Measurements from ENCODE around the gene CD180.
"Not testable (repeated sequence)": the region's sequence is repeated elsewhere in the genome, so short reads cannot be mapped to it uniquely, and the experiment has no call there.

The CD180 gene

GRCh38 chr5:67188274-67189078 lies 8.1 kb downstream of the CD180 start:
- no peak for DNase-seq (ENCODE audit: low read depth)

DNA sequence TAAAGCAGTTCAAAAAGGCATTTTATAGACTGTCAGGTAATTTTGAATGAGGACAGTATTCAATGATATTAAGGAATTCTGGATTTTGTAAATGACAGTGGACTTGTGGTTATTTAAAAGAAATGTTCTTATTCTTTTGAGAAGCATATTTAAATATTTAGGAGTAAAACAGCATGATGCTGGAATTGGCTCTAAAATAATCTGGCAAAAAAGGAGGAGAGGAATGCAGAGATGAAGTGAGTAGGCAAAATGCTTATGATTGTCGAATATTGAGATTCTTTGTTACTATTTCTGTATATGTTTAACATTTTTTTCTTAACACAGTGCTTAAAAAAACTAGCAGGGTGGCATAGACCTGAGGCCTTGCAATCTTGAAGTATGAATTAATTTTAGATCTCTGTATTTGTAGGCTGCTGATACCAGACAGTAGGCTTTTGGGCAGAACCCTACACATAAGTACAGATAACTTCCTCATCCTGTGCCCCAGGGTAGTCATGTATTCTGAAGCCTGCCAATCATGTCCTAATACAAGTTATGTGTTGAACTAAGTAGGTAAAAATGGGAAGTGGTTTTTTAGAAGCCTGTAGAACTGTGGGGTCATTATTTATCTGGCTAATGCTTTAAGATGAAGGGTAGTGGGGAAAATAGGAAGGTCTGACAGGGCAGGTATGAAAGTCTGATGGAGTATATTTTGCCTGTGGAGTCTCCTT lies 9.4 kb downstream of the CD180 start:
- DNase-seq (ENCODE audit: low read depth) = no peak

DNA sequence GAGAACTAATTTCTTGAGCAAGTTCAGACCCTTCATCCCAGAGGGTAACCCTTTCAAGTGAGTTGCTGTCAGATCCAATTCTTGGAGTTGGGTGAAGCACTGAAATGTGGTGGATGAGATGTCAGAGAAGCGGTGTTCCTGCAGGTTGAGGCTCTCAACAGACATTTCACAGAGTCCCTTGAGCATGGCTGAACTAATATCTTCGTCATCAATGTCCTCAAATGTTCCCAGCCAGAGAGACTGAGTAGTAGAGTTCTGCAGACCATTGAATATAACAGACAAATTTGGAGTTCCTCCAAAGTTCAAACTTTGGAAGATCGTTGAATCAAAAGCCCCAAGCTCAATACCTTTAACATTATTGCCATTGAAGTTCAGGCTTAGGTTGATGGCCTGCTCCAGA lies 12.7 kb downstream of the CD180 start:
- DNase-seq (ENCODE audit: low read depth) = no peak

GRCh38 chr5:67182301-67182790 lies 14.3 kb downstream of the CD180 start:
- no peak for DNase-seq (ENCODE audit: low read depth)

GRCh38 chr5:67181648-67182221 lies 14.9 kb downstream of the CD180 start:
- DNase-seq (ENCODE audit: low read depth) = no peak

- DNase-seq (ENCODE audit: low read depth) = no peak
These were observed 16.8 kb downstream of the CD180 start for GRCh38 chr5:67179697-67180361.

DNA sequence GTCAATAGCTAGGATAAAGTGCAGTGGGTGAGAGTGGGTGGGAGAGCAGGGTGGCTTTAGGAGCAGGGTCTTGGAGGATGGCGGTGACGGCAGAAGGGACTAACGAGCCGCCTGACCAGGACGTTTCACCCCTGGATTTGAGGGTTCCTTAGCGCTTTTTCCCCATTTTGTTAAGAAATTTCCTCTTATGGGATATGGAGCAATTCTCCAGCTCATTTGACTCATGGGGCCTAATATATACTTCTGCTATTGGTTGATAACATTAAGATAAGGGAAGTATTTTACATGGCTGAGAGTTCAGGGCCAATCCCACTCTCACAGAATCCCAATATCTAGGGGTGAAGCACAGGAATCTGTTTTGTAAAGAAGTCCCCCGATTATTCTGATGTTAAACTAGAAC lies 17.6 kb downstream of the CD180 start:
- DNase-seq (ENCODE audit: low read depth) = no peak

DNA sequence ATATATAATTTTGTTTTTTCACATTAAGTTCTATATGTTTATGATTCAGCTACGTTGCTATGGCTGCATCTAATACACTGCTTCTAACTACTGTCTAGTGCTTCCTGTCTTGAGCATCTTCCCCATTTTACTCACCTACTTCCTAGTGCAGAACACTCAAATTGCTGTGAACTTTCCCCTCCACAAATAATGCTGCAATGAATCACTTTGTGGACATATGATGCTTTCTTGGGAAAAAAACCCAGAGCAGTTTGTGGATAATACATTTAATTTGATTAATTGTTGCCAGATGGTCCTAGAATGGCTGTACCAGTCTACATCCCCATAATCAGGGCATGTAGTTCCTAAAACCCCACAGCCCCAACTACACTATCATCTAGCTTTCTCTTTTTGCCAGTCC lies 18.5 kb downstream of the CD180 start:
- no peak for DNase-seq (ENCODE audit: low read depth)

DNA sequence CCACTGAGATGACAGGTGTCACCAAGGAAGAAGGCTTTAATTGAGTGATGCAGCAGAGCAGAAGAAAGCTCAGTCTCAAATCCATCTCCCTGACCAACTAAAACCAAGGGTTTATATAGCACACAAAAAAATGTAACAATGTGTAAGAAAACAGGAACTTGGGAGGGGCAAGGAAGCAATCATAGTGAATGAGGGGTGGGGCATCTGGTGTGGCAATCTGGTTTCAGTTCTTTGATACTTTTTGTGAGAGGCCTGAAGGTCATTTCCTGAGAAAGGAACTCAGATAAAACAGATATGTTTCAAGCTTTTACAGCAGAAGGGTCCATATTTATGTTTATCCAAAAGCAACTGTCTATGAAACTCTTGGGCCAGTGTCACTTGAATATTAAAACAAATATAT lies 19.7 kb downstream of the CD180 start:
- no peak for DNase-seq (ENCODE audit: low read depth)

DNA sequence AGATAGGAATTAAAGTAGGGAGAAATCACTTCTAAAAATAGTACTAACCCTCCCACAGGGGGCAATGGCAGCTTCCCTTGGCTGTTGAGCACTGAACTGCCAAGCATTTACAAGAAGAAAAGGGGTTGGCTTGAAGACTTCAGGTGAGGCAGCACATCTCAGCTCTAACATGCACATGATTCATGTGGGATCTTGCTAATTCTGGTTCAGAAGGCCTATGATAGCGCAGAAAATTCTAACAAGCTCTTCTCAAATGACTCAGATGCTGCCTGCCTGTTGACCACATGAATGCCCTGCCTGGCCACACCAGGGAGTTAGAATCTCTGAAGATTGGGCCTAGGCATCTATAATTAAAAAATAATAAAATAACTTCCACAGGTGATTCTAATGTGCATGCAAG lies 22.6 kb downstream of the CD180 start:
- DNase-seq (ENCODE audit: low read depth) = no peak

- DNase-seq (ENCODE audit: low read depth) = not testable (repeated sequence)
These were observed 23.2 kb downstream of the CD180 start for GRCh38 chr5:67173351-67173750.

DNA sequence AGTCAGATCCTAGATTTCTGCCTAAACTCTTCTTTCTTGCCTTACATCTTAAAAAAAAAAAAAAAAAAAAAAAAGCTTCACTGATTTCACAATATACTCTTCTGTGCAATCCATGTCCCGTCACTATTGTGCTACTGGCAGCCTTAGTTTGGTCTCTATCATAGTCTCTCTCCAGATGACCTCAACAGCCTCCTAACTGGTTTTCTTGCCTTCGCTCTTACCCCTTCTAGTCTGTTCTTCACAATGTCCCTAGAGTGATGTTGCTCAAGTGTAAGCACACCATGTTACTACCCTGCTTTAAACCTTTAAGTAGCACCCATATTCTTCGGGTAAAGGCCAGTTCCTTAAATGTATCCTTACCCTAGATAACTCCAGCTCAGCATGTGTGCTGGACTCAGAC lies 25.8 kb downstream of the CD180 start:
- DNase-seq (ENCODE audit: low read depth) = no peak

DNA sequence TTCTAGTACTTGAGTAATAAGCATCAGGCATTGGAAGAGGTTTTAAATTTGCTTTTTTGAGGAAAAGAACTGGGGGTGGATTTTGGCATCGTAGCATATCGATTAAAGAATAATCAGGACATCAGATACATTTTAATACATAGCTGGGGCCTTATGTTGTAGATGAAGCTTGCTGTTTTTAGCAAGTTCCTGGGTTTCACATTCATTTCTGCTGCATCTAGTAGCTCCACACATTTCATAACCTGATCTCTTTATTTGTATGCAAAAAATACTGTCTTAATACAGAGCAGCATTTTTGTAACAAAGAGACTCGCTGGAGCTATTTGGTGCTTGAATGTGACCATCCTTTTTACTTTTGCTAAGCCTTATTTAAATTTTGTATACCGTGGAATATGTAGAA lies 28.5 kb downstream of the CD180 start:
- no peak for DNase-seq (ENCODE audit: low read depth)

DNA sequence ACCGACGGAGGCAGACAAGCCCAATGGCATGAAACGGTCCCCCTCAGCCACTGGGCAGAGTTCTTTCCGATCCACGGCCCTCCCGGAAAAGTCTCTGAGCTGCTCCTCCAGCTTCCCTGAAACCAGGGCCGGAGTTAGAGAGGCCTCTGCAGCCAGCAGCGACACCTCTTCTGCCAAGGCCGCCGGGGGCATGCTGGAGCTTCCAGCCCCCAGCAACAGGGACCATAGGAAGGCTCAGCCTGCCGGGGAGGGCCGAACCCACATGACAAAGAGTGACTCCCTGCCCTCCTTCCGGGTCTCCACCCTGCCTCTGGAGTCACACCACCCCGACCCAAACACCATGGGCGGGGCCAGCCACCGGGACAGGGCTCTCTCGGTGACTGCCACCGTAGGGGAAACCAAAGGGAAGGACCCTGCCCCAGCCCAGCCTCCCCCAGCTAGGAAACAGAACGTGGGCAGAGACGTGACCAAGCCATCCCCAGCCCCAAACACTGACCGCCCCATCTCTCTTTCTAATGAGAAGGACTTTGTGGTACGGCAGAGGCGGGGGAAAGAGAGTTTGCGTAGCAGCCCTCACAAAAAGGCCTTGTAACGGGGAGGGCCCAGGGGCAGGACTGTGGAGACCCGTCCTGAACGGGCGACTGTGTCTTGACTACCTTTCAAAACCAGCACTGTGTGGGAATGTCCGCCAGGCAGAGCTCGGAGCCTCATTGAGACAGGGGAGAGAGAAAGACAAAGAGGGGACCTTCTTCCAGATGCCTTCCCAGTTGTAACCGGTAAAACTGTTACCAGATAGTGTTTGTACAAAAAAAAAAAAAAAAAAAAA lies 29.9 kb downstream of the CD180 start:
- DNase-seq (ENCODE audit: low read depth) = peak; percentile 62

DNA sequence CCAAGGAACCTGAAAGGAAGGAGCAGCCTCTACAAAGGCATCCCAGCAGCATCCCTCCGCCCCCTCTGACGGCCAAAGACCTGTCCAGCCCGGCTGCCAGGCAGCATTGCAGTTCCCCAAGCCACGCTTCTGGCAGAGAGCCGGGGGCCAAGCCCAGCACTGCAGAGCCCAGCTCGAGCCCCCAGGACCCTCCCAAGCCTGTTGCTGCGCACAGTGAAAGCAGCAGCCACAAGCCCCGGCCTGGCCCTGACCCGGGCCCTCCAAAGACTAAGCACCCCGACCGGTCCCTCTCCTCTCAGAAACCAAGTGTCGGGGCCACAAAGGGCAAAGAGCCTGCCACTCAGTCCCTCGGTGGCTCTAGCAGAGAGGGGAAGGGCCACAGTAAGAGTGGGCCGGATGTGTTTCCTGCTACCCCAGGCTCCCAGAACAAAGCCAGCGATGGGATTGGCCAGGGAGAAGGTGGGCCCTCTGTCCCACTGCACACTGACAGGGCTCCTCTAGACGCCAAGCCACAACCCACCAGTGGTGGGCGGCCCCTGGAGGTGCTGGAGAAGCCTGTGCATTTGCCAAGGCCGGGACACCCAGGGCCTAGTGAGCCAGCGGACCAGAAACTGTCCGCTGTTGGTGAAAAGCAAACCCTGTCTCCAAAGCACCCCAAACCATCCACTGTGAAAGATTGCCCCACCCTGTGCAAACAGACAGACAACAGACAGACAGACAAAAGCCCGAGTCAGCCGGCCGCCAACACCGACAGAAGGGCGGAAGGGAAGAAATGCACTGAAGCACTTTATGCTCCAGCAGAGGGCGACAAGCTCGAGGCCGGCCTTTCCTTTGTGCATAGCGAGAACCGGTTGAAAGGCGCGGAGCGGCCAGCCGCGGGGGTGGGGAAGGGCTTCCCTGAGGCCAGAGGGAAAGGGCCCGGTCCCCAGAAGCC lies 30.8 kb downstream of the CD180 start:
- DNase-seq (ENCODE audit: low read depth) = peak; percentile 54

DNA sequence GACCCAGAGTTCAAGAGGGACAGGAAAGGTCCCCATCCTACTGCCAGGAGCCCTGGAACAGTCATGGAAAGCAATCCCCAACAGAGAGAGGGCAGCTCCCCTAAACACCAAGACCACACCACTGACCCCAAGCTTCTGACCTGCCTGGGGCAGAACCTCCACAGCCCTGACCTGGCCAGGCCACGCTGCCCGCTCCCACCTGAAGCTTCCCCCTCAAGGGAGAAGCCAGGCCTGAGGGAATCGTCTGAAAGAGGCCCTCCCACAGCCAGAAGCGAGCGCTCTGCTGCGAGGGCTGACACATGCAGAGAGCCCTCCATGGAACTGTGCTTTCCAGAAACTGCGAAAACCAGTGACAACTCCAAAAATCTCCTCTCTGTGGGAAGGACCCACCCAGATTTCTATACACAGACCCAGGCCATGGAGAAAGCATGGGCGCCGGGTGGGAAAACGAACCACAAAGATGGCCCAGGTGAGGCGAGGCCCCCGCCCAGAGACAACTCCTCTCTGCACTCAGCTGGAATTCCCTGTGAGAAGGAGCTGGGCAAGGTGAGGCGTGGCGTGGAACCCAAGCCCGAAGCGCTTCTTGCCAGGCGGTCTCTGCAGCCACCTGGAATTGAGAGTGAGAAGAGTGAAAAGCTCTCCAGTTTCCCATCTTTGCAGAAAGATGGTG lies 31.6 kb downstream of the CD180 start:
- no peak for DNase-seq (ENCODE audit: low read depth)

DNA sequence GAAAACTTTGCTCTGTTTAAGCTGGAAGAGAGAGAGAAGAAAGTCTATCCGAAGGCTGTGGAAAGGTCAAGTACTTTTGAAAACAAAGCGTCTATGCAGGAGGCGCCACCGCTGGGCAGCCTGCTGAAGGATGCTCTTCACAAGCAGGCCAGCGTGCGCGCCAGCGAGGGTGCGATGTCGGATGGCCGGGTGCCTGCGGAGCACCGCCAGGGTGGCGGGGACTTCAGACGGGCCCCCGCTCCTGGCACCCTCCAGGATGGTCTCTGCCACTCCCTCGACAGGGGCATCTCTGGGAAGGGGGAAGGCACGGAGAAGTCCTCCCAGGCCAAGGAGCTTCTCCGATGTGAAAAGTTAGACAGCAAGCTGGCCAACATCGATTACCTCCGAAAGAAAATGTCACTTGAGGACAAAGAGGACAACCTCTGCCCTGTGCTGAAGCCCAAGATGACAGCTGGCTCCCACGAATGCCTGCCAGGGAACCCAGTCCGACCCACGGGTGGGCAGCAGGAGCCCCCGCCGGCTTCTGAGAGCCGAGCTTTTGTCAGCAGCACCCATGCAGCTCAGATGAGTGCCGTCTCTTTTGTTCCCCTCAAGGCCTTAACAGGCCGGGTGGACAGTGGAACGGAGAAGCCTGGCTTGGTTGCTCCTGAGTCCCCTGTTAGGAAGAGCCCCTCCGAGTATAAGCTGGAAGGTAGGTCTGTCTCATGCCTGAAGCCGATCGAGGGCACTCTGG lies 32.6 kb downstream of the CD180 start:
- no peak for DNase-seq (ENCODE audit: low read depth)

DNA sequence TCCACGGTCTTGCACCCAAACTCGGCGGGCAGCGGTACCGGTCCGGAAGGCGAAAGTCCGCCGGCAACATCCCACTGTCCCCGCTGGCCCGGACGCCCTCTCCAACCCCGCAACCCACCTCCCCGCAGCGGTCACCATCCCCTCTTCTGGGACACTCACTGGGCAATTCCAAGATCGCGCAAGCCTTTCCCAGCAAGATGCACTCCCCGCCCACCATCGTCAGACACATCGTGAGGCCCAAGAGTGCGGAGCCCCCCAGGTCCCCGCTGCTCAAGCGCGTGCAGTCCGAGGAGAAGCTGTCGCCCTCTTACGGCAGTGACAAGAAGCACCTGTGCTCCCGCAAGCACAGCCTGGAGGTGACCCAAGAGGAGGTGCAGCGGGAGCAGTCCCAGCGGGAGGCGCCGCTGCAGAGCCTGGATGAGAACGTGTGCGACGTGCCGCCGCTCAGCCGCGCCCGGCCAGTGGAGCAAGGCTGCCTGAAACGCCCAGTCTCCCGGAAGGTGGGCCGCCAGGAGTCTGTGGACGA lies 33.3 kb downstream of the CD180 start:
- DNase-seq (ENCODE audit: low read depth) = no peak

DNA sequence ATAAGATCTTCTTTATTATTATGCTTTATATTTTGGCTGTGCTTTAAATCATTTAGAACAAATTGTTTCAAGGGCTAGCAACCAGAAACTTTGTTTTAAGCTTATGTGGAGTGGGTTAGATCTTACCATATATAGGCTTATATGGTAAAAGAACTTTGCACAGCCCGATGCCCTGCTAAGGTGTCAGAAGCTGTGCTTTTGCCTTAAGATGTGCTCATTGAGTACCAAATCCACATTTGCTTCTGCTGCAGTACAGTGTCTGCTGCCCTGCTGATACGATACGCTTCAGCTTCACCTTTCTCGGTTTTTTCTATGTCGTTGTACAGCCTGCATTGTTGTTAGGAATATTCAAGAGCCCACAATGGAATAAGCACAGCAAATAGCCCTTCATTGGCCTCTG lies 34.8 kb downstream of the CD180 start:
- DNase-seq (ENCODE audit: low read depth) = no peak

Data from T-helper 22 cell (primary cell).